HG03139 (cell line): ENCODE measurements around the gene EIF4G3.
"Not testable (repeated sequence)": the region's sequence is repeated elsewhere in the genome, so short reads cannot be mapped to it uniquely, and the experiment has no call there.

Experiments used
- ATAC-seq: cut with Tn5 transposase; IDR thresholded peaks from one replicate; pipeline ENCODE4 v1.9.1; 2021; ENCODE audit not compliant: unreplicated experiment

EIF4G3 gene

GRCh38 chr1:20836230-20836629 is 340.5 kb downstream of the EIF4G3 start:
- no peak for ATAC-seq

GRCh38 chr1:20834780-20835179 is 341.9 kb downstream of the EIF4G3 start:
- no peak for ATAC-seq

GRCh38 chr1:20834192-20834591 is 342.5 kb downstream of the EIF4G3 start:
- no peak for ATAC-seq

DNA sequence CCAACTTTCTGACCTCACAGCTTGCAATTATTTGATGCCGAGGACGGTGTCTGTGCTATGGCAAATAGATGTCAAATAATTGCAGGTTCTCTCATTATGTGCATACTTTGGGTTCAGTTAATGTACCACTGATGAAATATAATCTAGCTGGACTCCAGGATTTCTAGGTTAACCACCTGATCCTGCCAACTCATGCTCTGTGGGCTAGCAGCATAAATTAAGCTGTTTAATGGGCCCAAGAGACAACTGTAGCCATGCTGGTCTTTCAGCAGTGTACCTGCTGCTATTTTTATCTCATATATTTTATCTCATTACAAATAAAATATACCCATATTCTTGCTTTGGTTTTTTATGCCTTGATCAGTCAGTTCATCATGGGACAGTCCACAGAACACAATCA is 346.3 kb downstream of the EIF4G3 start:
- no peak for ATAC-seq

DNA sequence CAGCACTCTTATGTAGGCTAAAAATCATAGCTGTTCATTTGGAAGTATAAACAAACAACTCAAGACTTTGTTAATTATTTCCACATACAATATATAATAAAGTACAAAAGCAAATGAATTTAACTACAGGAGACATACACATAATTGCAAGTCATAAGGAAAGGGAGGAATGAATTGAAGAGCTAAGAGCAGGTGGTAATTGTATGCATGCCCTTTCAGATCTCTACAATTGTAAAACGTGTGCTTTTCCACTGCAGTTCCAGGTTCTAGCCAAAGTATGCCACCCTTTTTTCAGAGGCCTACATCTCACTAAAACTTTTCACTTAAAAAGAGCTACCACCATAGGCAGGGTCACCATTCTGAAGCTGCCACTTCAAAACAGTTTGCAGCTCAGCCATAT is 346.8 kb downstream of the EIF4G3 start:
- no peak for ATAC-seq

- no peak for ATAC-seq
These were observed 347.2 kb downstream of the EIF4G3 start for GRCh38 chr1:20829531-20829930.

DNA sequence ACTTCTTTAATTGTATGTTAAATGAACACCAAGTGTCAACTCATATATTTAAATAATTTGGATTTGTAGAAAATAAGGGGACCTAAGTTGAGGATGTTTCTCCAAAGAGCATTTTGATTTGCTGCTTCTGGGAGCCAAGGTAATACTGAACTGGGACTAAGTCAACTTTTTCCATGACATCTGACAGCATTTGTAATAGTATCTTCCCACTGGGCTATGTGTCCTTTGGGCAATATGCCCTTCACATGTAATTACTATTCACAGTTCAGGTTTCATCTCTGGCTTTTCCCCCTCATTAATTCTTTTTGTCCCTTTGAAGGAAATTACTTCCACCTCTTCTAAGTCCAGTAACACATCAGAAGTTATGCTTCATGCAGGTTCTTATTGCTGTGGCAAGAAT is 352.9 kb downstream of the EIF4G3 start:
- ATAC-seq: no peak

DNA sequence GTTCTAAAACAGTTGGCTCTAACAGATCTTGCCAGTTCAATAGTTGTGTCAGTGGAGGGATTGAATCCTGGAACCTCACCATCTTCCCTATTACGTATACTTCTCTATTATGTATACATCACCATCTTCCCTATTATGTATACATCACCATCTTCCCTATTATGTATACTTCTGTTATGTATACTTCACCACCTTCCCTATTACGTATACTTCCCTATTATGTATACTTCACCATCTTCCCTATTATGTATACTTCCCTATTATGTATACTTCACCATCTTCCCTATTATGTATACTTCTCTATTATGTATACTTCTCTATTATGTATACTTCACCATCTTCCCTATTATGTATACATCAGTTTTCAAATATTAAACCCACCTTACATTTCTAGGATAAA is 355.2 kb downstream of the EIF4G3 start:
- no peak for ATAC-seq

DNA sequence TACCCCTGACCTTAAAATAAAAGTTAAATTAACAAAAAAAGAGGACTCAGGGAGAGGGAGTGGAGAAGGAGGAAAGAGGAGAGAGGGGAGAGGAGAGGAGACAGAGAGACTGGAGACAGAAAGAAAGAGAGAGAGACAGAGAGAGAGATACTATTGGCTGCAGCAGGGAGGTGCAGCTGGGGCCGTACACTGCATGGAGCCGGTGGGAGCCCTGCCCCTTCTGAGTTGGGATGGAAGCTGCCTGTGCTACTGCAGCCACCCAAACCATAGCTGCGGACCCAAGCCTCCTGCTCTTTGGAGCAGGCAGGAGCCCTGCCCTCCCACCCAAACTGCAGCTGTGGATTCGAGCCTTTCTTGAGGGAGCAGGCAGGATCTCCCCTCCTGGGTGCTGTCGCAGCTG is 356.9 kb downstream of the EIF4G3 start:
- ATAC-seq: no peak

DNA sequence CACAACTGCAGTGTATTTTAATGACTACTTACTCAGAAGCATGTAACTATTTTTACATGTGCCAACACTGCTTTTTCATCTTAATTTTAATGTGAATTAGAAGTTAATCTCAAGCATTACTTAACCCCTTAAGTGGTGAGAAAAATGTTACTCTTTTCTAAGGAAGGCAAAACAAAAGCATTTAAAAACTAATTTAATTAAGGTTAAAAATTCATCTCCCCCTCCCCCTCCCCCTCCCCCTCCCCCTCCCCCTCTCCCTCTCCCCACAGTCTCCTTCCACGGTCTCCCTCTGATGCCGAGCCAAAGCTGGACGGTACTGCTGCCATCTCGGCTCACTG is 362.2 kb downstream of the EIF4G3 start:
- ATAC-seq: no peak

DNA sequence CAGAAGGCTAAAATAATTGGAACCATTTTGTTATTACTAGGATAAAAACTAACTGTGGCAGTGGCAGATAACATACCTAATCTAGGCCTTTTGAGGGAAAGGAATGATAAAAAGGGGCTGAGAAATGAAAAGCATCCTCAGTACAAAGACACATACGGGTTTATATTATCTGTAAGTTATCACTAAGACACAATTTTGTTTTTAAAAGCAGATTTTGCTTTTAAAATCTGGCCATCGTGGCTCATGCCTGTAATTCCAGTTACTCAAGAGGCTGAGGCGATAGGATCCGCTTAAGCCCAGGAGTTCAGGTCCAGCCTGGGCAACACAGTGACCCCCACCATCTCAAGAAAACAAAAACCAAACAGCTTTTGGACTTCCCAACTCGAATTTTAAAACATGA is 364.8 kb downstream of the EIF4G3 start:
- ATAC-seq: no peak

DNA sequence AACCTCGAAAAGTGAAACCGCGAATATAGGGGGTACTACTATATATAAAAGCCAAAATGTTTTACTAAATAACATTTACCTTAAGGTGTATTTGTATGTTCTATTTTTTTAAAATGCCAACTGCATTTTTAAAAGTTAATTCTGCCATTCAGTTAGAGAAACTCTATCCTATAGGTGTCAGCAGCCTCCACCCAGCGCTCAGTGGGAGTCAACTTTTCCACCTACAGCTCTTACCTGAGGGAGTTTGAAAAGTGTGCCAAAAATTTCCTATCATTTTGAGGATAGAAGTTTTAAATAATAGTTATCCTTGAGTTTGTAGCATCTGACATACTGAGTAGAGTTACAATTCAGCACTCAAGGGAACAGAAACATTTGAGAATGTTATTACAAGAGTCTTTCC is 383.5 kb downstream of the EIF4G3 start:
- ATAC-seq: no peak

GRCh38 chr1:20792196-20792595 is 384.5 kb downstream of the EIF4G3 start:
- ATAC-seq: no peak

- ATAC-seq: no peak
These were observed 385.9 kb downstream of the EIF4G3 start for GRCh38 chr1:20790785-20791184.

- ATAC-seq: not testable (repeated sequence)
These were observed 387.1 kb downstream of the EIF4G3 start for GRCh38 chr1:20789598-20789997.

GRCh38 chr1:20787840-20788795 is 388.6 kb downstream of the EIF4G3 start:
- no peak for ATAC-seq

DNA sequence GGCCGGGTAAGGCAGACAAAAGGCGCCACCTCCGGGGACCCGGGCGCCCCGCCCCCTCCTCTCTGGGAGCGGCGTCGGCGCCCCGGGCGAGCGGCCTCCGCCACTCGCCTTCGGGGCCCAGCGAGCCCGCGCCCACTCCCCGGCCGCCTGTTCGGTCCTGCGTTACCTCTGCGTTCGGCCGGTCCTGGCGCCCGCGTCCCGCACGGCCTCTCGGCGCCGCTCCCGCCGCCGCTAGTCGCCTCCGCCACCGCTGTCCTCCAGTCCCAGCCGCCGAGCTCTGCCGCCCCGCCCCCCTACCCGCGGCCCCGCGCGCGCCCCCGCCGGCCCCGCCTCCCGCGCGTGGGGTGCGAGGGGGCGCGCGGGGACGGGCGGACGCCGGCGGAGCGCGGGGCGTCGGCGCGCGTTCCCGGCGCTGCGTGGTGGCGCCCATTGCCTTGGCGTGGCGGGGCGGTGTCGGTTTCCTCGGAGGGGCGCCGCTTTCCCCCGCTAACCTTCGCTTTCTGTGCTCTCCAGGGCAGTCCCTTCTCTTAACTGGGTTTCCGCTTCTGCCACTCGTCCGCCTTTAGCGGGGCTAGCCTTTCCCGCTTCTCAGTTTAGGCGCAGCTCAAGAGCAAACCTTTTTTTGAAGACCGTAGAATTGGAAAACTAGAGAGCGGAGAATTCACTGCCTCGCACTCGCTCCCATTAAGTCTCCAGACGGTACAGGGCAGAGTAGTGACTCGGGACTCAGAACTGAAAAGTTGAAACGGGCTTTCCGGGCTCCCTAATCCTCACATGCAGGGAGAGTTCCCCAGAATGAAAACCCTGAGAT is 389.5 kb downstream of the EIF4G3 start, which contains the start of gene HP1BP3:
TSS of gene HP1BP3 (minus strand) at position 279 of the 811 bp plus-strand sequence. CDS start 6,867 bp downstream, outside the sequence.
- ATAC-seq: peak; percentile 48

DNA sequence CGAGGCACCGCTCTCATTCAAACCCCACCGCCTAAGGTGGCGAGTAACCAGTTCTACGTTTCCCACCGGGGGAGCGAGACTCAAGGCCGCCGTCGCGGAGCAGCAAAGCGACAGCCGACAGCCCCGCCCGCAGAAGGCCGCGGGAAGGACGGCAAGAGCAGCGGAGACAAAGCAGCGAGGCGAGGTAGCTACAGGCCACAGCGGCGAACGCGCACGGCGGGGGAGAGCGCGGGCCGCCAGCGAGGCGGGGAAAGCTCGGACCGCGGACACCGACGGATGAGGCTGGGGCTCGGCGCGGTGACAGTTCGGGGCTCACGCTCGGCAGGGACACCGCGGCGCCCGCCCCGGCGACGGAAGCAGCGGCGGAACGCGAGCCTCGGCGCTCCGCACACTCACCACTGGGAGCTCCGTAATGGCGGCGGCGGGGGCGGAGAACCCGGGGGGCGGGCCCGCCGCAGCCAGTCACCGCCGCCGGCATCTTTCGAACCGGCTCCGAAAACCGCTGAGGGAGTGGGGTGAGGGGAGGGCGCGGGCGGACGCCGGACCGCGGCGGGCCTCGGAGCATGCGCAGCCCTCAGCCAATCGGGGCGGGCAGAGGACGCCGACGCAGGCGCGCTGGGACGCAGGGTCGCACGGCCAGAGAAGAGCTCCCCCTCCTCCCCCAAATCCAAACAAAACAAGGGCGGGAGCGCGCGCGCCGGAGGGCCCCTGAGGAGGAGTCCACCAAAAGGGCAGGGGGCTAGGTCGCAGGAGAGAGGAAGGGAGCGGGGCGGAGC is 390.3 kb downstream of the EIF4G3 start:
- ATAC-seq: peak; percentile 71

- no peak for ATAC-seq
These were observed 390.8 kb downstream of the EIF4G3 start for GRCh38 chr1:20785907-20786252.

DNA sequence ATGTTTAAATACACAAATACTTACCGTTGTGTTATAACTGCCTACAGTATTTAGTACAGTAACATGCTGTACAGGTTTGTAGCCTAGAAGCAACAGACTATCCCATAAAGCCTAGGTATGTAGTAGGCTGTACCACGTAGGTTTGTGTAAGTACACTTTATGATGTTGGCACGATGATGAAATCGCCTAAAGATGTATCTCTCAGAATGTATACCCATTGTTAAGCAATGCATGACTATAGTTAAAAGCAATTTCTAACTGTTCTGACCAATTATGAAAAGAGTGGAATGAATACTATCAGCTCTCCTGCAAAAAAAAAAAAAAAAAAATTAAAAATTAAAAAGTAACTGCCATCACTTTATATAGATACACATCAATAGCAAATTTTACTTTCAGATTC is 401.0 kb downstream of the EIF4G3 start:
- ATAC-seq: no peak

- ATAC-seq: no peak
These were observed 404.9 kb downstream of the EIF4G3 start for GRCh38 chr1:20771780-20772179.
